Liver (tissue), 9 donors: ENCODE results near the gene AIP. TPM values are rescaled to one million over a fixed set of nuclear protein-coding genes. Genes with fewer than 3 reads are reported as not detected.

Experiments used
- DNase-seq: peaks from one replicate; pipeline ENCODE4 v3.0.0-alpha.2; 2017; ENCODE audit warnings: low spot score
- H3K27ac ChIP-seq, 2 donors: one replicate each; pipeline ENCODE4 v1.7.0; 2013; ENCODE audit warnings: inconsistent platforms in 2 of 2, low read length in 2 of 2, control low read depth in 1 of 2, low read depth in 1 of 2, mild to moderate bottlenecking in 1 of 2
- H3K27me3 ChIP-seq, 4 donors: one replicate each; pipeline versions ENCODE4 v1.6.1 to v1.7.0; 2013; ENCODE audit warnings: low read length in 3 of 4, inconsistent platforms in 1 of 4, mild to moderate bottlenecking in 1 of 4, moderate library complexity in 1 of 4; ENCODE audit not compliant: control insufficient read depth in 4 of 4, insufficient read depth in 4 of 4
- H3K36me3 ChIP-seq, 4 donors: one replicate each; pipeline versions ENCODE4 v1.6.1 to v1.7.0; 2013; ENCODE audit warnings: low read length in 3 of 4, mild to moderate bottlenecking in 3 of 4, low read depth in 1 of 4, moderate library complexity in 1 of 4; ENCODE audit not compliant: control insufficient read depth in 4 of 4, insufficient read depth in 3 of 4
- H3K4me1 ChIP-seq, 4 donors: one replicate each; pipeline versions ENCODE4 v1.6.1 to v1.7.0; 2013; ENCODE audit warnings: low read length in 3 of 4, mild to moderate bottlenecking in 3 of 4, moderate library complexity in 1 of 4; ENCODE audit not compliant: control insufficient read depth in 4 of 4, insufficient read depth in 4 of 4
- H3K4me3 ChIP-seq, 3 donors: one replicate each; pipeline versions ENCODE4 v1.6.1 to v1.7.0; 2013; ENCODE audit warnings: low read length in 3 of 3, control low read depth in 1 of 3, low read depth in 1 of 3, mild to moderate bottlenecking in 1 of 3
- H3K9ac ChIP-seq, 2 donors: one replicate each; pipeline ENCODE4 v1.7.0; 2013; ENCODE audit warnings: low read length in 2 of 2, mild to moderate bottlenecking in 2 of 2, moderate library complexity in 2 of 2, control low read depth in 1 of 2, low read depth in 1 of 2
- H3K9me3 ChIP-seq, 4 donors: one replicate each; pipeline versions ENCODE4 v1.6.1 to v1.7.0; 2013; ENCODE audit warnings: low read length in 3 of 4; ENCODE audit not compliant: control insufficient read depth in 4 of 4
- EGR1 ChIP-seq, 2 donors: IDR thresholded peaks; 2 replicates each; pipeline ENCODE4 v1.6.1; 2016 to 2018; ENCODE audit warnings: antibody characterized with exemption in 2 of 2, low read depth in 2 of 2
- FOXA1 ChIP-seq: IDR thresholded peaks from 2 replicates; pipeline ENCODE4 v1.6.1; 2016; ENCODE audit warnings: antibody characterized with exemption
- FOXA2 ChIP-seq: IDR thresholded peaks from 2 replicates; pipeline ENCODE4 v1.6.1; 2016; ENCODE audit warnings: antibody characterized with exemption
- GABPA ChIP-seq, 2 donors: IDR thresholded peaks in 1 of 2; conservative IDR thresholded peaks in 1 of 2; 2 replicates each; pipeline ENCODE4 v1.6.1; 2016; ENCODE audit warnings: antibody characterized with exemption in 2 of 2, mild to moderate bottlenecking in 1 of 2, moderate library complexity in 1 of 2
- HNF4A ChIP-seq, 2 donors: conservative IDR thresholded peaks; 2 replicates each; pipeline ENCODE4 v1.6.1; 2016; ENCODE audit warnings: antibody characterized with exemption in 2 of 2, mild to moderate bottlenecking in 2 of 2
- HNF4G ChIP-seq: IDR thresholded peaks from 2 replicates; pipeline ENCODE4 v1.6.1; 2016; ENCODE audit warnings: antibody characterized with exemption
- JUND ChIP-seq, 2 donors: IDR thresholded peaks; 2 replicates each; pipeline ENCODE4 v1.6.1; 2016; ENCODE audit warnings: antibody characterized with exemption in 2 of 2
- NR2F2 ChIP-seq: IDR thresholded peaks from 2 replicates; pipeline ENCODE4 v1.6.1; 2016; ENCODE audit warnings: antibody characterized with exemption
- RAD21 ChIP-seq, 2 donors: IDR thresholded peaks; 2 replicates each; pipeline ENCODE4 v1.6.1; 2016; ENCODE audit warnings: antibody characterized with exemption in 2 of 2, mild to moderate bottlenecking in 2 of 2
- RXRA ChIP-seq, 2 donors: IDR thresholded peaks; 2 replicates each; pipeline ENCODE4 v1.6.1; 2017 to 2018; ENCODE audit warnings: antibody characterized with exemption in 2 of 2, mild to moderate bottlenecking in 1 of 2
- SP1 ChIP-seq: IDR thresholded peaks from 2 replicates; pipeline ENCODE4 v1.6.1; 2018; ENCODE audit warnings: antibody characterized with exemption, mild to moderate bottlenecking
- TAF1 ChIP-seq: conservative IDR thresholded peaks from 2 replicates; pipeline ENCODE4 v1.6.1; 2016; ENCODE audit warnings: antibody characterized with exemption, mild to moderate bottlenecking
- YY1 ChIP-seq: IDR thresholded peaks from 2 replicates; pipeline ENCODE4 v1.6.1; 2016; ENCODE audit warnings: antibody characterized with exemption, mild to moderate bottlenecking
- WGBS: extraction: QIAGEN DNeasy Blood & Tissue Kit; methylation state at CpG from one replicate; pipeline ENCODE4 v1.1.7; 2013; 5-methylcytosine and 5-hydroxymethylcytosine counted together
- polyA plus RNA-seq, 2 donors: library from polyadenylated mRNA; stranded (reverse) in 1 of 2; unstranded in 1 of 2; fragments of 200-250 nt in 1 of 2; fragments of >200 nt in 1 of 2; fragmentation: Nextera tagmentation in 1 of 2; extraction: Ambion mirVana in 1 of 2; gene quantifications; one replicate each; pipeline versions ENCODE4 v1.2.1 to v1.2.3, GENCODE V29; 2013 to 2015
- total RNA-seq, 2 donors: library from RNA; depleted of rRNA; stranded (reverse); fragments of >200 nt; gene quantifications; one replicate each; pipeline ENCODE4 v1.2.3, GENCODE V29; 2014
- TF ChIP-seq, protein P1 (sequence below): IDR thresholded peaks from 2 replicates; pipeline ENCODE4 v1.6.1; 2016; ENCODE audit warnings: antibody characterized with exemption, mild to moderate bottlenecking
- TF ChIP-seq, protein P2 (sequence below): IDR thresholded peaks from 2 replicates; pipeline ENCODE4 v1.6.1; 2016; ENCODE audit warnings: antibody characterized with exemption
- TF ChIP-seq, protein P3 (sequence below): IDR thresholded peaks from 2 replicates; pipeline ENCODE4 v1.6.1; 2016; ENCODE audit warnings: antibody characterized with exemption
- TF ChIP-seq, protein P4 (sequence below): IDR thresholded peaks from 2 replicates; pipeline ENCODE4 v1.6.1; 2016; ENCODE audit warnings: antibody characterized with exemption
- TF ChIP-seq, protein P5 (sequence below): fragments of 150-350 bp; IDR thresholded peaks from 2 replicates; pipeline ENCODE4 v1.5.1; 2017; ENCODE audit warnings: improper control_type of control experiment, low read depth, low read length; ENCODE audit not compliant: missing input control
- donor health status: healthy.
- donor health status: healthy.
- donor health status: healthy.
- donor health status: healthy.
- donor health status: healthy.

AIP gene
- total and polyA plus RNA-seq, 4 donors = 17.6 to 28.2 (median 23.1) TPM

DNA sequence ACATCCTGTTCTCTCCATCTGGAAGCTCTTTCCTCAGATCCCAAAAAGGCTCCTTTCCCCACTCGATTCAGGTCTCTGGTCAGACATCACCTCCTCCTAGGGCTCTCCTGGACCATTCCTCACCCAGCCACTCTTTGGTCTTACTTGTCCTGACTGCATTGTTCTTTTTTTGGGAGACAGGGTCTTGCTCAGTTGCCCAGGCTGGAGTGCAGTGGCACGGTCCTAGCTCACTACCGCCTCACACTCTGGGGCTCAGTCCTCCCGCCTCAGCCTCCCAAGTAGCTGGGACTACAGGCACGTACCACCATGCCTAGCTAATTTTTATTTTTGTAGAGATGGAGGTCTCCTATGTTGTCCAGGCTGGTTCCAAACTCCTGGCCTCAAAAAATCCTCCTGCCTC lies 37.3 kb upstream of the AIP start (continued):
- TF ChIP-seq FOXA1 (no peak), GABPA (IDR thresholded peaks at IDR 0.05 in 1 of 2, conservative IDR thresholded peaks at IDR 0.05 in 1 of 2) (no peak)

DNA sequence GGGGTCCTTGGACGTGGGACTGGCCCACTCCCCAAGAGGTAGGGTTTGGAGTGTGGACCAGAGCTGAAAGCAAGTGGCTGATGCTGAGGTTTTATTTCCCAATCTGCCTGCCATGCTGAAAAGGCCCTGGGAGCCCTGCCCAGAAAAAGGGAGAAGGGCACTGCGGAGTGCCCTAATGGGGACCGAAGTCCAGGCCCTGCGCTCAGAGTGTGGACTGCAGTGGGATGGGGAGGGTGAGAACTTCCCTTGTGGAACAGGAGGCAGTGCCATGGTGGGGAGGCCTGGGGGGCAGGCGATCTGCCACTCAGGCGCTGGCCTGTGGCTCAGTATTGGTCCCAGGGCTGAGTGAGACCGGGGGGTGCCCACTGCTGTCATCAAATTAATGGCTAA lies 34.6 kb upstream of the AIP start:
- H3K4me1 ChIP-seq = peaks cover 0 to 16% (median 6%) of the 10 kb centered on the region in 4 donors
- no peak overlapping the region for H3K9ac ChIP-seq
- H3K27ac ChIP-seq = no peak overlapping the region
- H3K36me3 ChIP-seq = no peaks in the 10 kb centered on the region
- no peak for DNase-seq
- H3K9me3 ChIP-seq = no peaks in the 10 kb centered on the region
- no peak overlapping the region for H3K4me3 ChIP-seq
- H3K27me3 ChIP-seq = no peaks in the 10 kb centered on the region
- TF ChIP-seq JUND (IDR thresholded peaks at IDR 0.05) = no peak
- TF ChIP-seq, protein P1, sequence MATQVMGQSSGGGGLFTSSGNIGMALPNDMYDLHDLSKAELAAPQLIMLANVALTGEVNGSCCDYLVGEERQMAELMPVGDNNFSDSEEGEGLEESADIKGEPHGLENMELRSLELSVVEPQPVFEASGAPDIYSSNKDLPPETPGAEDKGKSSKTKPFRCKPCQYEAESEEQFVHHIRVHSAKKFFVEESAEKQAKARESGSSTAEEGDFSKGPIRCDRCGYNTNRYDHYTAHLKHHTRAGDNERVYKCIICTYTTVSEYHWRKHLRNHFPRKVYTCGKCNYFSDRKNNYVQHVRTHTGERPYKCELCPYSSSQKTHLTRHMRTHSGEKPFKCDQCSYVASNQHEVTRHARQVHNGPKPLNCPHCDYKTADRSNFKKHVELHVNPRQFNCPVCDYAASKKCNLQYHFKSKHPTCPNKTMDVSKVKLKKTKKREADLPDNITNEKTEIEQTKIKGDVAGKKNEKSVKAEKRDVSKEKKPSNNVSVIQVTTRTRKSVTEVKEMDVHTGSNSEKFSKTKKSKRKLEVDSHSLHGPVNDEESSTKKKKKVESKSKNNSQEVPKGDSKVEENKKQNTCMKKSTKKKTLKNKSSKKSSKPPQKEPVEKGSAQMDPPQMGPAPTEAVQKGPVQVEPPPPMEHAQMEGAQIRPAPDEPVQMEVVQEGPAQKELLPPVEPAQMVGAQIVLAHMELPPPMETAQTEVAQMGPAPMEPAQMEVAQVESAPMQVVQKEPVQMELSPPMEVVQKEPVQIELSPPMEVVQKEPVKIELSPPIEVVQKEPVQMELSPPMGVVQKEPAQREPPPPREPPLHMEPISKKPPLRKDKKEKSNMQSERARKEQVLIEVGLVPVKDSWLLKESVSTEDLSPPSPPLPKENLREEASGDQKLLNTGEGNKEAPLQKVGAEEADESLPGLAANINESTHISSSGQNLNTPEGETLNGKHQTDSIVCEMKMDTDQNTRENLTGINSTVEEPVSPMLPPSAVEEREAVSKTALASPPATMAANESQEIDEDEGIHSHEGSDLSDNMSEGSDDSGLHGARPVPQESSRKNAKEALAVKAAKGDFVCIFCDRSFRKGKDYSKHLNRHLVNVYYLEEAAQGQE = peak; percentile 41
- TF ChIP-seq HNF4G = peak; percentile 92
- TF ChIP-seq GABPA (IDR thresholded peaks at IDR 0.05 in 1 of 2, conservative IDR thresholded peaks at IDR 0.05 in 1 of 2) = peak in 1 of 2 donors; percentile 42
- TF ChIP-seq FOXA2 = no peak
- TF ChIP-seq, protein P2, sequence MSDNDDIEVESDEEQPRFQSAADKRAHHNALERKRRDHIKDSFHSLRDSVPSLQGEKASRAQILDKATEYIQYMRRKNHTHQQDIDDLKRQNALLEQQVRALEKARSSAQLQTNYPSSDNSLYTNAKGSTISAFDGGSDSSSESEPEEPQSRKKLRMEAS = no peak
- TF ChIP-seq, protein P3, sequence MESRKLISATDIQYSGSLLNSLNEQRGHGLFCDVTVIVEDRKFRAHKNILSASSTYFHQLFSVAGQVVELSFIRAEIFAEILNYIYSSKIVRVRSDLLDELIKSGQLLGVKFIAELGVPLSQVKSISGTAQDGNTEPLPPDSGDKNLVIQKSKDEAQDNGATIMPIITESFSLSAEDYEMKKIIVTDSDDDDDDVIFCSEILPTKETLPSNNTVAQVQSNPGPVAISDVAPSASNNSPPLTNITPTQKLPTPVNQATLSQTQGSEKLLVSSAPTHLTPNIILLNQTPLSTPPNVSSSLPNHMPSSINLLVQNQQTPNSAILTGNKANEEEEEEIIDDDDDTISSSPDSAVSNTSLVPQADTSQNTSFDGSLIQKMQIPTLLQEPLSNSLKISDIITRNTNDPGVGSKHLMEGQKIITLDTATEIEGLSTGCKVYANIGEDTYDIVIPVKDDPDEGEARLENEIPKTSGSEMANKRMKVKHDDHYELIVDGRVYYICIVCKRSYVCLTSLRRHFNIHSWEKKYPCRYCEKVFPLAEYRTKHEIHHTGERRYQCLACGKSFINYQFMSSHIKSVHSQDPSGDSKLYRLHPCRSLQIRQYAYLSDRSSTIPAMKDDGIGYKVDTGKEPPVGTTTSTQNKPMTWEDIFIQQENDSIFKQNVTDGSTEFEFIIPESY = no peak
- peak in 1 of 2 donors; percentile 60 for TF ChIP-seq RAD21 (IDR thresholded peaks at IDR 0.05)
- TF ChIP-seq NR2F2 = no peak
- TF ChIP-seq HNF4A (conservative IDR thresholded peaks at IDR 0.05) = peak; percentile 95
- peak; percentile 52 to 58 for TF ChIP-seq RXRA (IDR thresholded peaks at IDR 0.05)
- no peak for TF ChIP-seq FOXA1
- TF ChIP-seq, protein P4, sequence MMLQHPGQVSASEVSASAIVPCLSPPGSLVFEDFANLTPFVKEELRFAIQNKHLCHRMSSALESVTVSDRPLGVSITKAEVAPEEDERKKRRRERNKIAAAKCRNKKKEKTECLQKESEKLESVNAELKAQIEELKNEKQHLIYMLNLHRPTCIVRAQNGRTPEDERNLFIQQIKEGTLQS = no peak
- TF ChIP-seq EGR1 (IDR thresholded peaks at IDR 0.05; ENCODE audit: low read depth in 2 of 2) = no peak
- TF ChIP-seq, protein P5, sequence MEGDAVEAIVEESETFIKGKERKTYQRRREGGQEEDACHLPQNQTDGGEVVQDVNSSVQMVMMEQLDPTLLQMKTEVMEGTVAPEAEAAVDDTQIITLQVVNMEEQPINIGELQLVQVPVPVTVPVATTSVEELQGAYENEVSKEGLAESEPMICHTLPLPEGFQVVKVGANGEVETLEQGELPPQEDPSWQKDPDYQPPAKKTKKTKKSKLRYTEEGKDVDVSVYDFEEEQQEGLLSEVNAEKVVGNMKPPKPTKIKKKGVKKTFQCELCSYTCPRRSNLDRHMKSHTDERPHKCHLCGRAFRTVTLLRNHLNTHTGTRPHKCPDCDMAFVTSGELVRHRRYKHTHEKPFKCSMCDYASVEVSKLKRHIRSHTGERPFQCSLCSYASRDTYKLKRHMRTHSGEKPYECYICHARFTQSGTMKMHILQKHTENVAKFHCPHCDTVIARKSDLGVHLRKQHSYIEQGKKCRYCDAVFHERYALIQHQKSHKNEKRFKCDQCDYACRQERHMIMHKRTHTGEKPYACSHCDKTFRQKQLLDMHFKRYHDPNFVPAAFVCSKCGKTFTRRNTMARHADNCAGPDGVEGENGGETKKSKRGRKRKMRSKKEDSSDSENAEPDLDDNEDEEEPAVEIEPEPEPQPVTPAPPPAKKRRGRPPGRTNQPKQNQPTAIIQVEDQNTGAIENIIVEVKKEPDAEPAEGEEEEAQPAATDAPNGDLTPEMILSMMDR = no peak
- TF ChIP-seq YY1 = peak; percentile 82
- TF ChIP-seq TAF1 = no peak
- TF ChIP-seq SP1 = peak; percentile 86
- 62% methylated on average over 7 of the region's 7 CpGs for WGBS
